M059J (cell line): ENCODE measurements around the gene GORASP1. TPM values are rescaled to one million over a fixed set of nuclear protein-coding genes. Genes with fewer than 3 reads are reported as not detected.

Experiments used
- DNase-seq: peaks from one replicate; pipeline ENCODE4 v3.0.0-alpha.2; 2012; ENCODE audit warnings: low read depth
- total RNA-seq: library from RNA; depleted of rRNA; stranded (reverse); fragments of >200 nt; shearing (Covaris generic); gene quantifications from 2 replicates; pipeline ENCODE4 v1.2.3, GENCODE V29; 2014

The GORASP1 gene
- total RNA-seq, 1 experiment from 2014 or later = 34.8 TPM

DNA sequence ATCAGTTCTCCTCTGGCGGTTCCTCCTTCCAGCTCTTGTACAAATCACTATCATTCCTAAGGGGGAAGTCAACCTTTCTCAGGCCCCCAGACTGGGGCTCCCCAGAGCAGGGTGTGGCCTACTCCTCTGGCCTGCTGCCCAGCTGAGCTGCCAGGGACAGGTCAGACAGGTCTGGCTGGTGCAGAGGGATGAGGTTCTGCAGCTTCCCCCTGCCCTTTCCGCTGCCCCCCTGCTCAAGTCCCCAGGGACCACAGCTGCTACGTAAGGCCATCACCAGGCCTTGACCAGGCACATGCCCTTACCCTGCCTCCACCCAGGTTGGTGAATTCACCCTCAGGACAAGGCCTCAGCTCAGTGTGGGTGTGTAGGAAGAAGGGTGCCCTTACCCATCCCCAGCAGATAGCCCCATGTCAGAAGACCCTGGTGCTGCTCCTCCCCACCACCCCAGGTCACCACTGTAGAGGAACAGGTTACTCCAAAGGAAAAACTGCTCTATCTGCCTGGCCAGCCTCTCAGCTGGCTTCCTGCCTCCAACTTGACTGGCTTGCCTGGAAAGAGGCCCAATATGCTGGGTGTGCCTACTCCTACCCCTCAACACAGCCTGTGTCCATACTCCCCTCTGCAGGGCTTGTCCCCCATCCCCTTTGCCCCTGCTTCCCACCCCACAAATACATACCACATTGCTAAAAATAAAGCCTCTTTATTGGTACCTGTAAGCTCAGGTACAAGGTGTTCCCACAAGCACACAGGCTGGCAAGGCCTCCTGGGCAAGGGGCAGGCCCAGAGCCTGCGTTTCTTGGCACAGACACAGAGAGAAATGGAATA lies 34.0 kb upstream of the GORASP1 start:
- DNase-seq = peak; percentile 33

DNA sequence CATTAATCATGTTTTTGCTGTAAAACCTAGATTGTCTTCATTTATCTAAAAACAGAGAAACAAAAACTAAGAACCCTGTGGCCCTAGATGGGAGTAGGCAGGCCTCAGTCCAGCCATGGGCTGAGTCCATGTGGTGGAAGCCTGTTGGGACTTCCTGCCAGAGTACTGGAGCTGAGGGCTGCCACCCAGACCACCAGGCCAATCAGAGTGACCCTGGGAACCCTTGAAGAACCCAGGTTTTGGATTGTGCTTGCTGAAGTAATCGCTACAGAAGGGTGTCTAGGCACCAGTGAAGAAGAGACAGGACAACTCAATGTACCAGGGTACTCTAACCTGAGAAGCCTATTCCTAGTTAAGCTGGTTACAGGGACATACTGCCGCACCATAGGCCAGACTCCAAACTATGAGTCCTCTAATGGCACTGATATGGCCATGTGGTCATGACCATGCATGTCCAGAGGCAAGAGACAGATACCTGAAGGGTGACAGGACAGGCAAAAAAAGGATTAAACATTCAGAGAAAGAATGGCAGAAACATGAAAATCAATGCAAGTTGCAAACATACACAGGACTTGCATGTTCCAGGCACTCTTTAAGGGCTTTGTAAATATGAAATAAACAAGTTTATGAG lies 33.0 kb upstream of the GORASP1 start:
- DNase-seq = no peak

DNA sequence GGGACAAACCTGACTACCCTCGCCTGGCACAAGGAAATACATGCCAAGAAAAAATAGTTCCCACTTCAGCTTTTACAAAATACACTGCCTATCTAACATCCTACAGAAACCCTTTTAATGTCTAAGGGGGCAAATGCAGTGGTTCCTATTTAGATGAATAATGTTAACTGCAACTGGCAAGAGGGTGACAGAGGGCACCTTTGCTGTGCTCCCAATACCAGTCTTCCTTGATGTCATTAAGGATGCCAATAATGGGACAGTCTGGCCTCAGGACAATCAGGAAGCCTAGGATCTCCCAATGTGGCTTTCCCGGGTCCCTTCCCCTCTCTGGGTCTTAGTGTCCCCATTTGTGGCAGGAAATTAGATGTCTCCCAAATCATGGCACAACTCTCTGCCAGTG lies 32.0 kb upstream of the GORASP1 start:
- DNase-seq = no peak

DNA sequence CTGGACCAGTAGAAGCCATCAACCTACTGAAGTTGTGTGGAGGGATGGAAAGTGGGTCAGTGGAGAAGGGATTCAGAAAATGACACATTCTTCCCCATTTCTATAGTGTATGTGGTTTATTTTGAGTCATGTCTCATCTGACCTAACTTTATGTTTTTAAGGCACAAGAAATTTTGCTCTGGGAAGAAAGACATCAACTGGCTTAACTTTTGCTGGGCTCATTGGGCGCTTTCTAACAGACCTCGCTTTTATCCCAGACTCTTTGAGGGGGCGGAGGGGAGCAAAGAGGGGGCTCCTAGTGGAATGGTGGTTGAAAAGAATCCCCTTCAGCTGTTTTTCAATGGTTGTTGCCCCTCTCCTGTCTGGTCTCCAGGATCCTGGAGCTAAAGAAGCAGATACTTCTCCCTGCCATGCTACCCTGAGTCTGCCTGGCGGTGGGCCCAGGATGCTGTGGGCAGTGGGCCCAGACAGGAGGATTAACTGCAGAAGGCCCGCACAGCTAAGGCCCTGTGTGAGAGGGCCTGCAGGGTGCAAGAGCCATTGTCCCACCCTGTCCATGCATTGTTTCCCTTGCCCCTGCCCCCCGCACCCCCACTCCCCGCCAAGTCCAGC lies 31.5 kb upstream of the GORASP1 start:
- no peak for DNase-seq

DNA sequence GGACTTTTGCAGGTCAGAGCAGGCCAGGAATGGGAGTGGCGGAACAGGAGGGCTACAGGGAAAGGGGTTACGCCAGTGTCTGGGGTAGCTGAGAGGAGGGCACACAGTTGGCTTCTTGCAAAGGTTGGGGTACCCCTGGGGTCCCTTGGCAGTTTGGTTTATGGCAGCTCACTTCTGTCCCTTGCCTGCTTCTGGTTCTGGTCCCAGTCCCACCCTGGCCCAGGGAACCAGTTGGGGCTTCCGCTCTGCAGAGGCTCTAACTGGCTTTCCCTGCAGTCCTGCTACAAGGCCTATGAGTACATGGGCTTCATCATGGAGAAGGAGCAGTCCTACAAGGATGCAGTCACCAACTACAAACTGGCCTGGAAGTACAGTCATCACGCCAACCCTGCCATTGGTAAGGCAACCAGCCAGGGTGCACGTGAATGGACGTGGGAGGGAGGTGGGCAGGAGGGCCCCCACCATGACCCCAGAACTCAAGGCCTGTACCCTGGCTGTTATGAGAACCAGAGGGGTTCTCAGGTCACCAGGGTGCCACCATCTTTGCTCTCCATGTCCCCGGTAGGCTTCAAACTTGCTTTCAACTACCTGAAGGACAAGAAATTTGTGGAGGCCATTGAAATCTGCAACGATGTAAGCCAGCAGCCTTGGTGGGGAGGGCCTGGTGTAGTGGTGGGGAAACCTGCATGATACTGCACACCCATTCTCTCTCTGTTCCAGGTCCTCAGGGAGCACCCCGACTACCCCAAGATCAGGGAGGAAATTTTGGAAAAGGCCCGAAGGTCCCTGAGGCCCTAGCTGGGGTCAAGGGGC lies 30.8 kb upstream of the GORASP1 start:
- DNase-seq = no peak

DNA sequence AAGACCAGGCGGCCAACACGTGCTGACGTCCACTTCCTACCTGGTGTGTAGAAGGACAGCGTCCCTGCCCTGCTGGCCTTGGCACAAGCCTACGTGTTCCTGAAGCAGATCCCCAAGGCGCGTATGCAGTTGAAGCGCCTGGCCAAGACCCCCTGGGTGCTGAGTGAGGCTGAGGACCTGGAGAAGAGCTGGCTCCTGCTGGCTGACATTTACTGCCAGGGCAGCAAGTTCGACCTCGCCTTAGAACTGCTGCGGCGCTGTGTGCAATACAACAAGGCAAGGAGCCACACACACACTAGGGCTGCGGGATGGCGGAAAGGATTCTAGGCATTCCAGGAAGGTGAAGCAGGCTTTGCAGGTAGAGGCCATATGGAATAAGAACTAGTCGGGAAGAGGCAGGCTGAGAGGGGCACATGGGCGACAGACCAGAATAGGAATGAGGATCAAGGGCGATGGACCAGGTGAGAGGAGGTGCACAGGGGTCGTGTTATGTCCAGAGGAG lies 30.1 kb upstream of the GORASP1 start:
- no peak for DNase-seq

DNA sequence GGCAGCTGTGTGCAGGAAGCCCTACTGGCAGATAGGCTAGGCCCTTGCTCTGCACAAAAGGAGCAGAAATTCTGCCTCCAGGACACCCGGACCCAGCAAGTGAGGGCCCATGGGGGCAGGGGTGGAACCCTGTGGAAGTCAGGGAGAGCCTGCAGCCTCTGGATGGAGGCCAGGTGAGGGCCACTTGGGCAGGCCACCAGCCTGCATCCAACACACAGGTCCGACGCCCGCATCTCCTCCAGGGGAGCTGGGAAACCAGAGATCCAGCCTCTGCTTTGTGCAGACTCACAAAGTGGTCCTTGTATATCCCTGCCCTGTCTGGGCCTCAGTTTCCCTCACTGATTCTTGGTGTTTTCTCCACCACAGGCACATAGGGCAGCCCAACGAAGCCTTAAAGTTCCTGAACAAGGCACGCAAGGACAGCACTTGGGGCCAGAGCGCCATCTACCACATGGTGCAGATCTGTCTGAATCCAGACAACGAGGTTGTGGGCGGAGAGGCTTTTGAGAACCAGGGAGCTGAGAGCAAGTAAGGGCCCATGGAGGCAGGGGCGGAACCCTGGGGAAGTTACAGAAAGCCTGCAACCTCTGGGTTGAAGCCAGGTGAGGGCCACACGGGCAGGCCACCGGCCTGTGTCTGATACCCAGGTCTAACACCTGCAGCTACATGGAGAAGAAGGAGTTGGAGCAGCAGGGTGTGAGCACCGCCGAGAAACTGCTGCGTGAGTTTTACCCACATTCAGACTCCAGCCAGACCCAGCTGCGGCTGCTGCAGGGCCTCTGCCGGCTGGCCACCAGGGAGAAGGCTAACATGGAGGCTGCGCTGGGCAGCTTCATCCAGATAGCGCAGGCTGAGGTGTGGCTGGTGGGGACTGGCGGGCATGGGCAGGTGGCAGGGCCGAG lies 29.4 kb upstream of the GORASP1 start:
- no peak for DNase-seq

DNA sequence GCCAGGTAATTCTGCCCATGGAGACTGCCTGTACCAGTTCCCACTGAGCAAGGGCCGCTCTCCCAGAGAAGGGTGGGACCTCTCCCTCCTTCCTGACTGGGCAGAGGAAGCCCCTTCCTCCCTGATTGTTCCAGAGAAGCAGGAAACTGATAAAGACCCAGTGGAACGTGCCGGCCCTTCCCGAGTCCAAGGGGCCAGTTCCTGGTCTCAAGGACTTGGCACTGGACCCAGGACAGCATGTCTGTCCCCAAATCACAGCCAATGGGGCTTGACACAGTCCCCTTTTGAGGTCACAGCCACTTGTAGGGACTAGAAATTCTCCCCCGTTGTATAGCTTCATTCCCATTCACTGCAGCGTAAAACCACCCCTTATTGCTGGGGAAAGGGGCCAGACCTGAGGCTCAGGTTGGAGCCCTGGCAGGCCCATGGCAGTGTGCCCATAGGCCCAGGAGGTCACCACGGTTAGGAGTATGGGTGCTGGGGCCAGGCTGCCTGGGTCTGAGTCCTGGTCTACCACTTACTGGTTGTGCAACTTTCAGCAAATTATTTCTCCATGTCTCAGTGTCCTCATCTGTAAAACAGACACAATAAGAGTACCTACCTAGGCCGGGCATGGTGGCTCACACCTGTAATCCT lies 27.9 kb upstream of the GORASP1 start:
- no peak for DNase-seq

DNA sequence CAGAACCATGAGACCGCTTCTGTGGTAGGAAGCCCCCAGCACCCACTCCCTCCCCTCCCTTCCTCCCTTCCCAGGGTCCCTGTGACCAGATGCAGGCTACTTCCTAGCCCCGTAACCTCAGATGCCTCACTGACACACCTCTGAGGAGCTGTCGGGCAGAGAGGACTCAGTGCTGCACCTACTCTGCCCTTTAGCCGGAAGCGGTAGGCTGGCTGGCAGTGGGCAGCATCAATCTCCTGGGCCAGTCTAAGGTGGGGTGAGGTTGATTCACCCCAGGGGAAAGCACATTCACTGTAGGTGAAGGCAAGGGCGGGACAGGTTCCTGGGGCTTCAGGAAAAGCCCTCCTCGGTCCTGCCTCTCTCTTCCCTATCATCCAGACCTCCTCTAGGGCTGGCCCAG lies 26.9 kb upstream of the GORASP1 start:
- no peak for DNase-seq

DNA sequence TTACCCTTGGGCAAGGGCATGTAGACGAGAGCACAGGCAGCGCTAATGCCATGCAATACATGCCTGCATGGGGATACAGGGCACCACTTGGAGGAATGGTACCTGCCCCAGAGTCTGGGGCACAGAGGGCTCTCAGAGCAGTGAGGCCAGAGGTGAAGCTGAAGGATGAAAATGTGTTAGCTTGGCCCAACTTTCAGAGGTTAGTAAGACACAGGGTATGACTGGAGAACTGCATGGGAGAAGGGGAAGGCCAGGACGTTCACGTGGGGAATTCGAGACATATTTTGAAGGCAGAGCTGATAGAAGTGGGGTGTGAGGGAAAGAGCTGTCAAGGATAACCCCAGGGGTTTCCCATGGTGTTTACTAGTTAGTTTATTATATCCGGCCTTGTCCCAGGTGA lies 26.4 kb upstream of the GORASP1 start:
- DNase-seq = no peak

DNA sequence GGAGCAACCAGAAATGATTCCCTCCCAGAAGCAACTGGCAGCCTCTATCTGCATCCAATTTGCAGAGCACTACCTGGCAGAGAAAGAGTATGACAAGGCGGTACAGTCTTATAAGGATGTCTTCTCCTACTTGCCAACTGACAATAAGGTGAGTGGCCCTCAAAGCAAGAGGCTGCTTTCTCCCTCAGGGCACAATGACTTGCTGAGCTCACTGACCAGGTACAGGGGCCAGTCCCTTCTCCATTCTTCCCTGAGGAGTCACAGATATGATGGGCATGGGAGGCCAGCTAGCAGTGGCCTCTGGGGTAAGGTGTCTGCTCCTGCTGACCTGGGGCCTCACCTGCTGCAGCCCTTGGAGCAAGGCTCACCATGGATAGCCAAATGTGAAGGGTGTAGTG lies 25.7 kb upstream of the GORASP1 start:
- no peak for DNase-seq

DNA sequence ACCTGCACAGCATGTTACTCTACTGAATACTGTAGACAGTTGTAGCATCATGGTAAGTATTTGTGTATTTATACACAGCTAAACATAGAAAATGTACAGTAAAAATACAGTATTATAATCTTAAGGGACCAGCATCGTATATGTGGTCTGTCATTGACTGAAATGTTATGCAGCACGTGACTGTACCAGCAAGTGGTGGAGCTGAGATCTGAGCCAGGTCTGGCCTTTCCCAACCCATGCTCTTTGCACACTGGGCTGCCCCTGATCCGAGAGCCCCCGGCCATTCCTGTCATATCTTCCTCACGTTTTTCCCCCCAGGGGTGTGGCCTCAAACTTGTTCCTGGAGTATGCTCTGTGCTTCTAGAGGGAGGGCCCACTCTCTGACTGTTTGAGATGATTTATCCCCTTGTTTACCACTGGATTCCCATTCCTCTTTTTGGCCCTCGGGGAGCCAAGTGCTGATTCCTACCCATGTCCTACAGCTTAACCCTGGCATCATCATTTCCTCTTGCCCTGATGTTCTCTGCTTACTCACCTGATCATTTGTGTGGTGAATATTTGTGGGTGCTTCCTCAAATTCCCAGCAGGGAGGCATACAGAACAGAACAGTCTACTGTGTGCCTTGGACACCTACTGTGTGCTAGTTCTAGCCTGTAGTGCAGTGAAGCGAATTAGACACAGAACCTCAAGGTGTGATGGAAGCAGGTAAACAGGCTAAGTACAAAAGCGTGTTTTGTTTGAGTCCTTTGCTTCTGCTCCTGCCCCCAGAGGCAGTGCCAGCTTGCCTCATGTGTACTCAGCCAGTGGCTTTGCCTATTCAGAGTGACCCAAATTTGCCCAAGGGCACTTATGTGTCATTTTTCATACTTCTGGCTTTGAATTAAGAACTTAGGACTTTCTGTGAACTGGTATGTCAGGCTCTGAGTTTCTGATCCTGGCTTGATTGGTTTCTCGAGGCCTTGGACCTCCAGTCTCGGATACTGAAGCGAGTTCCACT lies 25.0 kb upstream of the GORASP1 start:
- DNase-seq = no peak

DNA sequence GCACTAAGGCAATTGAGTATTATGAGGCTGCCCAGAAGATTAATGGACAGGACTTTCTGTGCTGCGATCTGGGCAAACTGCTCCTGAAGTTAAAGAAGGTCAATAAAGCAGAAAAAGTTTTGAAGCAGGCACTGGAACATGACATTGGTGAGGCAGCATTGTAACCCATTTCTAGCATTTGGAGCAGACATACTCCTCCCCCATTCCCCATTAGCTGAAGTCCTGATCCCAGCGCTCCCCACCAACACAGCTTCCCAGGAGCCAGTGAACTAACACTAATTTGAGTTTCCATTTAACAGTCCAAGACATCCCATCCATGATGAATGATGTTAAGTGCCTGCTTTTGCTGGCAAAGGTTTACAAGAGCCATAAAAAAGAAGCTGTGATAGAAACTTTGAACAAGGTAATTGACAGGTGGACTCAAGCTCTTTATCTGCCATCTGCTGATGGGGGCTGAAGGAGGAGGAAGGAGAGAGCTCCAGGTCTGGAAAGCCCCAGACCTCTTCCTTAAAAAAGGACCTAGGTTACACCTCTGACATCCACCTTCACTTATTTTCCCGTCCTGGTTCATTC lies 23.4 kb upstream of the GORASP1 start:
- DNase-seq = no peak

DNA sequence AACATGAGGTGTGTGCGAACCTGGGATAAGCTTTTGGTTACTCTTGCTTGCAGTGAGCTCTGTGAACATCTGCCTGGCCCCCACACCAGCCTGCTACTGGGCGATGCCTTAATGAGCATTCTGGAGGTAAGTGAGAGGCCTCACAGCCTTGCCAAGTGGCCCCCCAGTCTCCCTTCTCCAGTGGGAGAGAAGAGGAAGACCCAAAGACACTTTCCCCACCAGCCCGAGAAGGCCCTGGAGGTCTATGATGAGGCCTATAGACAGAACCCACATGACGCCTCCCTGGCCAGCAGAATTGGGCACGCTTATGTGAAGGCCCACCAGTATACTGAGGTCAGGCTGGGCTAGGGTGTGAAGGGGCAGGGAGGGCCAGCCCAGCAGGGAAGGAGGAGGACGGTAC lies 22.6 kb upstream of the GORASP1 start:
- DNase-seq = no peak

DNA sequence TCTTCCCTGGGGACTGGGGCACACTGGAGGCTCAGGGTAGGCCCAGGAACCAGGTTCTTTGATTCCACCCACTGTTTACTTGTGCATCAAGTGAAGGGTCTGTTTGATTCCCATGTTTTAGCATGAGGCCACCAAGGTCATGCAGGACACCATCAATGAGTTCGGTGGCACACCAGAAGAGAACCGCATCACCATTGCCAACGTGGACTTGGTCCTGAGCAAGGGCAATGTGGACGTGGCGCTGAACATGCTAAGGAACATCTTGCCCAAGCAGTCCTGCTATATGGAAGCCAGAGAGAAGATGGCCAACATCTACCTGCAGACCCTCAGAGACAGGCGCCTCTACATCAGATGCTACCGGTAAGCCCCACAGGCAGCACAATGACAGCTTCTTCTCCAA lies 21.5 kb upstream of the GORASP1 start:
- no peak for DNase-seq

DNA sequence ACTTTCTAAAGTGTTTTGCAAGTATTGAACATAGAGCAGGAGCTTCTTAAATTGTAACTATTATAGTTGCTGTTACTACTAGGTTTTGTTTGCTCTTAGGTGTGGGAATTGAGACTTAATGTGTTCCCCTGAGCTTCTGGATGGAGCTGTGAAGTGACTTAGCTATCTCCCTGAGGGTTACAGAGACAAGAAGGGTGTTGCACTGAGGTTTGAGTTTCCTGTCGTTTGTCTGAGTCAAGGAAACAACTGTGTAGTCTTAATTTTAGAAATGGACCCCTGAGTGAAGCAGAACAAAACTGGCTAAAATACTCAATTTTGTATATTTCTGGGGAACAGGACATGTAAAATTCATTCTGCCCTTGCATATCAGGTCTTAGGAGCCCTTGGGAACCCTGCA lies 20.5 kb upstream of the GORASP1 start:
- no peak for DNase-seq

DNA sequence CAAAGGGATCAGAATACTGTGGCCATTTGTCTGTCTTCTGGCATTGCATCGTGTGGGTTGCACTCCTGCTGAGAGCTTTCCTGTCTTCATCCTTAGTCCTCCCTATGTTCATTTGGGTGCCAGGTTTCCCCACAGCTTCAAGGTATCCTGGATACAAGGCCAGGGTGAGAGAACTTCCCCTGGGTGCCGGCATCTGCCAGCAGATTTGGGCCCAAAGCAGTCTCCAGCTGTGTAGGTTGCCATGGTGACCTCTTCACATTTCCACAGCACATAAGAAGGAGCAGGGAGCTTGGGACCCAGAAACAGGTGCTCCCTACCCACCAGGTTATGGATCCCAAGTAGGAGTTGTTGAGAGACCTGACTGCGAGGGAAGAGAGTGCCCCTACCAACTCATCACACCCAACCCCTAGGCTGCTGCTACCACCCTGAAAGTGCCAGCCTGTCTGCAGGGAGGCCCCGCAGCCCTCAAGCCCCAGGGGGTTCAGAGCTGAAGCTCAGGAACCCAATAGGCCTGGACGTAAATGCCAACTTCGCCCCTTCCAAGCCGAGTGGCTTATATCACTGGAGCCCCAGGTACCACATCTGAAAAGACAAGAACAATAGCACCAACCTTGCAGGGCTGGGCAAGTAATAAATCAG lies 20.0 kb upstream of the GORASP1 start:
- DNase-seq = no peak

DNA sequence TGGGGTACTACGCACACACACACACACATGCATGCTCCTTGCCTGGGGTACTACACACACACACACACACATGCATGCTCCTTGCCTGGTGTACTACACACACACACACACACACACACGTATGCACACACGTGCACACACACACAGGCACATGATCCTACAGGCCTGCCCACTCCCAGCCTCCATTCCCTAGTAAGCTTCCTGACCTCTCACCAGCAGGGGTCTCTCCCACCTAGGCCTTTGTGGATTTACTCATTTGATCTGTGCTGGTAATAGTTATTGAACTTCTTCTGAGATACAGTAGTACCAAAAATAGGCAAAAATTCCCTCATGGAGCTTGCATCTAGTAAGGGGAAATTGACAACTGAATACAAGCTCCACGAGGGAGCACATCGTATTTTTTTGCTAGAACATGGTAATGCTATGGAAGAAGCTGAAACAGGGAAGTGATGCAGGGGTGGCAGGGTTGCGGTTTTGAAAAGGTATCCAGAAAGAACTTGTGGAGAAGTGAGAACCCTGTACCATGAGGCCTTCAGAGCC lies 19.2 kb upstream of the GORASP1 start:
- no peak for DNase-seq
